Prostate gland (tissue), 2 donors: Measurements from ENCODE around the gene DOCK7. TPM values are rescaled to one million over a fixed set of nuclear protein-coding genes. Genes with fewer than 3 reads are reported as not detected.
A peak's percentile ranks its signal among the peaks of the same experiment; 100 is the strongest.
"Not testable (repeated sequence)": the region's sequence is repeated elsewhere in the genome, so short reads cannot be mapped to it uniquely, and the experiment has no call there.

Experiments
- DNase-seq: peaks from one replicate; pipeline ENCODE4 v3.0.0-alpha.2; 2019; ENCODE audit warnings: low spot score
- H3K27ac ChIP-seq, 2 donors: fragments of 200-600 bp; sonication (generic); 2 replicates each; pipeline ENCODE4 v1.5.1; 2017 to 2019
- H3K27me3 ChIP-seq: fragments of 200-600 bp; sonication (generic); replicated peaks from 2 replicates; pipeline ENCODE4 v1.5.1; 2019; ENCODE audit not compliant: insufficient read depth
- H3K36me3 ChIP-seq, 2 donors: fragments of 200-600 bp; sonication (generic); 1 replicate in 1 of 2; 2 replicates in 1 of 2; pipeline versions ENCODE4 v1.5.1 to v1.8.1; 2017 to 2019
- H3K4me1 ChIP-seq: fragments of 200-600 bp; sonication (generic); replicated peaks from 2 replicates; pipeline ENCODE4 v1.5.1; 2019
- H3K4me3 ChIP-seq, 2 donors: fragments of 200-600 bp; sonication (generic); 2 replicates each; pipeline ENCODE4 v1.5.1; 2017 to 2019
- H3K9me3 ChIP-seq: fragments of 200-600 bp; sonication (generic); 2 replicates; pipeline ENCODE4 v1.5.1; 2017
- CTCF ChIP-seq, 4 experiments: fragments of 200-600 bp in 2 of 4; fragments of 450-650 bp in 2 of 4; sonication (generic) in 2 of 4; IDR thresholded peaks; 1 replicate in 3 of 4; 2 replicates in 1 of 4; pipeline ENCODE4 v1.5.1; 2016 to 2019; ENCODE audit warnings: antibody characterized with exemption in 4 of 4, mild to moderate bottlenecking in 2 of 4, moderate library complexity in 2 of 4
- POLR2A ChIP-seq: fragments of 450-650 bp; IDR thresholded peaks from one replicate; pipeline ENCODE4 v1.6.1; 2016; ENCODE audit warnings: antibody characterized with exemption, mild to moderate bottlenecking
- POLR2AphosphoS5 ChIP-seq: sonication (generic); formaldehyde crosslinking; IDR thresholded peaks from one replicate; pipeline ENCODE4 v1.6.1; 2017; ENCODE audit warnings: antibody characterized with exemption
- WGBS: methylation state at CpG from one replicate; pipeline ENCODE4 v1.1.5; 2018; 5-methylcytosine and 5-hydroxymethylcytosine counted together
- intact Hi-C: fragments of 100-400 bp; cut with DNase I; formaldehyde crosslinking; loops from one replicate; pipeline ENCODE4 v1.14.2; 2022
- total RNA-seq, 2 donors: library from RNA; depleted of rRNA; stranded (reverse); fragments of >200 nt; gene quantifications; one replicate each; pipeline ENCODE4 v1.1.0, GENCODE V29; 2016

The DOCK7 gene
- total RNA-seq, 2 donors from 2014 or later = 43.4 to 56.4 TPM

- Histone ChIP-seq H3K36me3 (no peaks in the 10 kb centered on the region), H3K4me1 (no peaks in the 10 kb centered on the region), H3K27ac (no peak overlapping the region), H3K27me3 (no peaks in the 10 kb centered on the region), H3K9me3 (no peaks in the 10 kb centered on the region), H3K4me3 (no peak overlapping the region)
- intact Hi-C loops = no loop called here
- TF ChIP-seq POLR2AphosphoS5 = peak; percentile 40
- no peak for TF ChIP-seq POLR2A
- peak; percentile 17 for DNase-seq
- WGBS = 48% methylated on average over 4 of the region's 4 CpGs
These were observed 32.9 kb upstream of the DOCK7 start for GRCh38 chr1:62720946-62721554.

GRCh38 chr1:62718400-62718799, 30.2 kb upstream of the DOCK7 start:
- DNase-seq, H3K4me1 ChIP-seq, H3K27me3 ChIP-seq, H3K4me3 ChIP-seq, H3K27ac ChIP-seq, H3K36me3 ChIP-seq, H3K9me3 ChIP-seq, intact Hi-C loops: not testable (repeated sequence)
- whole genome bisulfite sequencing = 97% methylated on average over 2 of the region's 2 CpGs

DNA sequence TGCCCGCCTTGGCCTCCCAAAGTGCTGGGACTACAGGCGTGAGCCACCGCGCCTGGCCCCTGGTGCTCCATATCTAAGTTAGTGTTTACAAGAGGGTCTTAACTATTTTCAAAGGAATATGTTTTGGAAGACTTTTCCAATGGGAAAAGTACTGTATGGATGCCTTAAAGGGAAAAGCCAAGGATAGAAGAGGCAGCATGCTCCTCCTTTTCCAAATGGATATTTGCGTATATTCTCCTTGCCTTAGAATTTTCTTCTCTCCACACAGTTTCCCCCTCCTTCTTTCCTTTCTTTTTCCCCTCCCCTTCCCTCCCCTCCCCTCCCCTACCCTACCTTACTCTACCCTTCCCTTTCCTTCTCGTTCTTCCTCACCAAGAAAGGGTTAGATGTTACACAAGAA, 29.3 kb upstream of the DOCK7 start:
- no peak for DNase-seq
- no peak overlapping the region for H3K4me3 ChIP-seq
- intact Hi-C loops = no loop called here
- H3K4me1 ChIP-seq = no peaks in the 10 kb centered on the region
- no peaks in the 10 kb centered on the region for H3K9me3 ChIP-seq
- 97% methylated on average over 6 of the region's 6 CpGs for WGBS
- no peaks in the 10 kb centered on the region for H3K36me3 ChIP-seq
- no peaks in the 10 kb centered on the region for H3K27me3 ChIP-seq
- TF ChIP-seq CTCF (IDR thresholded peaks at IDR 0.05) = no peak
- H3K27ac ChIP-seq = no peak overlapping the region

DNA sequence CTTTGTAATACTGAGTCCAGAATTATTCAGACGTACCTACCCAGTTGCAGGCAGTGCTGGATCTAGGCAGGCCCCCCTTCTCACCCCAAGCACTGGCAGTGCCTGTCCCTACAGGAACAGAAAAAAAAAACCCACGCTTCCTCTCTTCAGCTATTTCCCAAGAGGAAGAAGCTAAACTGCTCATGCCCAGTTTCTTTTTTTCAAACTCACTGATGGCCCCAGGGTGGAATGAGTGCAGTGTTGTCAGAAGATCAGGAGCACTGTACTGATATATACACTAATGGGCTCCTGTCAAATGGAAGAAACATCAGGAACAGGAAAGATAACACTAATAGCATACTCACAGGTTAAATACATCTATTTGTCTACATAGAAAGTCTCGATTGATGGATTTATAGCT, 28.2 kb upstream of the DOCK7 start:
- TF ChIP-seq POLR2A (no peak), CTCF (IDR thresholded peaks at IDR 0.05) (no peak), POLR2AphosphoS5 (no peak)
- intact Hi-C loops = no loop called here
- WGBS = 59% methylated on average over 3 of the region's 3 CpGs
- Histone ChIP-seq H3K4me1 (no peaks in the 10 kb centered on the region), H3K9me3 (no peaks in the 10 kb centered on the region), H3K27ac (no peak overlapping the region), H3K4me3 (no peak overlapping the region), H3K27me3 (no peaks in the 10 kb centered on the region), H3K36me3 (no peaks in the 10 kb centered on the region)
- DNase-seq = no peak

GRCh38 chr1:62712336-62713243, 24.4 kb upstream of the DOCK7 start:
- 93% methylated on average over 3 of the region's 3 CpGs for WGBS
- no peak overlapping the region for H3K4me3 ChIP-seq
- no peaks in the 10 kb centered on the region for H3K9me3 ChIP-seq
- H3K27me3 ChIP-seq = no peaks in the 10 kb centered on the region
- no peaks in the 10 kb centered on the region for H3K36me3 ChIP-seq
- H3K27ac ChIP-seq = no peak overlapping the region
- DNase-seq = no peak
- H3K4me1 ChIP-seq = no peaks in the 10 kb centered on the region
- no peak for TF ChIP-seq POLR2A
- no peak for TF ChIP-seq POLR2AphosphoS5
- no peak for TF ChIP-seq CTCF (IDR thresholded peaks at IDR 0.05)
- intact Hi-C loops = no loop called here

- Histone ChIP-seq H3K36me3 (no peaks in the 10 kb centered on the region), H3K27ac (no peak overlapping the region), H3K9me3 (no peaks in the 10 kb centered on the region), H3K27me3 (no peaks in the 10 kb centered on the region), H3K4me1 (peaks cover 3% of the 10 kb centered on the region), H3K4me3 (no peak overlapping the region)
- WGBS = 73% methylated on average over 2 of the region's 2 CpGs
- DNase-seq = no peak
- intact Hi-C loops = no loop called here
- no peak for TF ChIP-seq CTCF (IDR thresholded peaks at IDR 0.05)
- no peak for TF ChIP-seq POLR2A
These were observed 19.5 kb upstream of the DOCK7 start for GRCh38 chr1:62707744-62708120.
